ENCODE measurements around the gene MALRD1. TPM values are rescaled to one million over a fixed set of nuclear protein-coding genes. Genes with fewer than 3 reads are reported as not detected.

Gene MALRD1
- total RNA-seq, 2 experiments from 2014 or later: 0.36 to 0.56 TPM

- Mint-ChIP-seq H3K9me3 (peaks cover 5% of the 10 kb centered on the region), H3K27me3 (no peaks in the 10 kb centered on the region), H3K4me3 (no peak overlapping the region), H3K4me1 (no peaks in the 10 kb centered on the region), H3K27ac (no peak overlapping the region), H3K36me3 (no peaks in the 10 kb centered on the region)
- no peak for DNase-seq
These were observed 182.4 kb downstream of the MALRD1 start for GRCh38 chr10:19231034-19231433.

- Mint-ChIP-seq H3K4me1 (no peaks in the 10 kb centered on the region), H3K27ac (no peak overlapping the region), H3K36me3 (no peaks in the 10 kb centered on the region), H3K4me3 (no peak overlapping the region), H3K9me3 (peaks cover 3% of the 10 kb centered on the region), H3K27me3 (no peaks in the 10 kb centered on the region)
- no peak for DNase-seq
These were observed 197.5 kb downstream of the MALRD1 start for GRCh38 chr10:19245889-19246752.

- no peaks in the 10 kb centered on the region for H3K36me3 Mint-ChIP-seq
- H3K27ac Mint-ChIP-seq: no peak overlapping the region
- no peaks in the 10 kb centered on the region for H3K4me1 Mint-ChIP-seq
- H3K27me3 Mint-ChIP-seq: no peaks in the 10 kb centered on the region
- no peak for DNase-seq
- H3K9me3 Mint-ChIP-seq: no peaks in the 10 kb centered on the region
- H3K4me3 Mint-ChIP-seq: no peak overlapping the region
These were observed 199.2 kb downstream of the MALRD1 start for GRCh38 chr10:19247843-19248242.

DNA sequence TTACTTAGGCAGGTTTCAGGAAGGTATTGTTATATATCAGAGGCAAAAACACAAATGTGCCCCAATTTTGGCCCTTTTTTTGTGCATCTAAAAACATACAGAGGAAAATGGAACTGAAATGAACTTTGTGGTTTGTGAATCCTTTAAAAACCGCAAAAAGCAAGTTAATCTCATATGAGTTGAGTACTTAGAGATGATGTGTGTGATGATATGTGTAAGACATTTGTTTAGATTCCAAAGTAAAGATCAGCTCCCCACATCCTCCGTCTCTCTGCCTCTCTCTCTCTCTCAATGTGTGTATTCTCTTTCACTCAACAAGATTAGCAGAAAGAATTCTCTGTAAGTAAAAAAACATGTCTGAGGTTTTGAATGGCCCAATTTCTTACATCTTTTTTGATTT, 201.9 kb downstream of the MALRD1 start:
- no peaks in the 10 kb centered on the region for H3K27me3 Mint-ChIP-seq
- H3K4me1 Mint-ChIP-seq: no peaks in the 10 kb centered on the region
- no peak for DNase-seq
- no peak overlapping the region for H3K4me3 Mint-ChIP-seq
- no peak overlapping the region for H3K27ac Mint-ChIP-seq
- no peaks in the 10 kb centered on the region for H3K36me3 Mint-ChIP-seq
- H3K9me3 Mint-ChIP-seq: no peaks in the 10 kb centered on the region

DNA sequence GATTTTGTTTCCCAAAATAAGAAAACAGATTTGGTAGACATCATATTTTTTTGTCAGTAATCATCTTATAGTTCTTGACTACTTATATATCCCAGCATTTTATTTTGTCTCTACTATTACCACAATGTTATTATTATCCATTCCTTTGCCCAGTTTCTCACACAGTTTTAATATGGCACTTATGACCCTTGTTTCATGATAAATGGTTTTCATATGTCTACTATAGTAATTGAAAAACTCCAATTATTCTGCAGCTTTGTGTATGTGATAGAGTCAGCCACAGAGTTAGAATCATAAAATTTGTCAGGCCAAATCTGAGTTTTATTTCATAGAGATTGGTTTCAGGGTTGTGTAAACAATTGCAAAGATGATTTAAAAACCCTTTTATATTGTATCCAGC, 203.9 kb downstream of the MALRD1 start:
- no peak overlapping the region for H3K27ac Mint-ChIP-seq
- H3K9me3 Mint-ChIP-seq: no peaks in the 10 kb centered on the region
- DNase-seq: no peak
- no peaks in the 10 kb centered on the region for H3K4me1 Mint-ChIP-seq
- no peaks in the 10 kb centered on the region for H3K27me3 Mint-ChIP-seq
- H3K36me3 Mint-ChIP-seq: no peaks in the 10 kb centered on the region
- H3K4me3 Mint-ChIP-seq: no peak overlapping the region

GRCh38 chr10:19256331-19256730, 207.7 kb downstream of the MALRD1 start:
- no peak overlapping the region for H3K4me3 Mint-ChIP-seq

DNA sequence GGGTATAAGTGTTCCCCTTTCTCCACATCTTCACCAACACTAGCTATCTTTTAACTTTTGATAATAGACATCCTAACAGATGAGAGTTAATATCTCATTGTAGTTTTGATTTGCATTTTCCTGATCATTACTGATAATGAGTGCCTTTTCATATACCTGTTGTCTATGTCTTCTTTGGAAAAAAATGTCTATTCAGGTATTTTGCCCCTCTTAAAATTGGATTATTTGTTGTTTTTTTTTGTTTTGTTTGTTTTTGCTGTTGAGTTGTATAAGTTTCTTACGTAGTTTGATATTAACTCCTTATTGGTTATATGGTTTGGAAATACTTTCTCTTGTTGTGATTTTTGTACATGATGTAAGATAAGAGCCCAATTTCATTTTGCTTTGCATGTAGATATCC, 214.7 kb downstream of the MALRD1 start:
- Mint-ChIP-seq H3K27ac (no peak overlapping the region), H3K9me3 (peaks cover 9% of the 10 kb centered on the region), H3K27me3 (no peaks in the 10 kb centered on the region), H3K36me3 (no peaks in the 10 kb centered on the region), H3K4me1 (no peaks in the 10 kb centered on the region), H3K4me3 (no peak overlapping the region)
- DNase-seq: no peak

More at GRCh38 chr10:19256331-19256730, 207.7 kb downstream of the MALRD1 start:
- Mint-ChIP-seq H3K27me3 (no peaks in the 10 kb centered on the region), H3K4me1 (no peaks in the 10 kb centered on the region), H3K36me3 (no peaks in the 10 kb centered on the region), H3K9me3 (peaks cover 2% of the 10 kb centered on the region), H3K27ac (no peak overlapping the region)
- DNase-seq: no peak

- H3K27ac Mint-ChIP-seq: no peak overlapping the region
- H3K4me3 Mint-ChIP-seq: no peak overlapping the region
- no peaks in the 10 kb centered on the region for H3K27me3 Mint-ChIP-seq
- no peaks in the 10 kb centered on the region for H3K4me1 Mint-ChIP-seq
- peaks cover 3% of the 10 kb centered on the region for H3K9me3 Mint-ChIP-seq
- no peaks in the 10 kb centered on the region for H3K36me3 Mint-ChIP-seq
- no peak for DNase-seq
These were observed 234.7 kb downstream of the MALRD1 start for GRCh38 chr10:19283285-19283684.

- DNase-seq: no peak
- Mint-ChIP-seq H3K27me3 (no peaks in the 10 kb centered on the region), H3K4me1 (no peaks in the 10 kb centered on the region), H3K4me3 (no peak overlapping the region), H3K36me3 (no peaks in the 10 kb centered on the region), H3K9me3 (peaks cover 3% of the 10 kb centered on the region), H3K27ac (no peak overlapping the region)
These were observed 235.2 kb downstream of the MALRD1 start for GRCh38 chr10:19283786-19284185.

GRCh38 chr10:19290770-19291169, 242.2 kb downstream of the MALRD1 start:
- H3K4me3 Mint-ChIP-seq: no peak overlapping the region
- no peaks in the 10 kb centered on the region for H3K9me3 Mint-ChIP-seq
- DNase-seq: no peak
- no peaks in the 10 kb centered on the region for H3K36me3 Mint-ChIP-seq
- no peak overlapping the region for H3K27ac Mint-ChIP-seq
- no peaks in the 10 kb centered on the region for H3K27me3 Mint-ChIP-seq
- no peaks in the 10 kb centered on the region for H3K4me1 Mint-ChIP-seq

DNA sequence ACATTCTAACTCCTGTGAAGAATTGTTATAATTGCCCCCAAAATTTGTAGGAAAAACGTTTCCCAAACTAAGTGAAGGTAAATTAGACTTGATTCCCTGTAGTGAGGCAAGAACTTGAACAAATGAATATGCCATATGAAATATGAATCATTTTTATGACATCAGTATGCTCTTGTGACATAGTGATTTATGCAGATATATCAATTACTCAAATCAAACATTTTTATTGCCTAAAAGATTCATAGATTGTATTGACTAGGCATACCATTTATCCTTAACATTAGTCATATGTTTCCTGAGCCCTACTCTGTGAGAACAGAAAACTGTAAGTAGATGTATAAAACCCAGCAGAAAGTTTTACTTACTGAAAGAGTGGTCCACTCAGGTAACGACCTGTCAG, 245.6 kb downstream of the MALRD1 start:
- Mint-ChIP-seq H3K27me3 (no peaks in the 10 kb centered on the region), H3K36me3 (no peaks in the 10 kb centered on the region)

GRCh38 chr10:19299645-19300044, 251.0 kb downstream of the MALRD1 start:
- Mint-ChIP-seq H3K4me1 (no peaks in the 10 kb centered on the region), H3K27me3 (no peaks in the 10 kb centered on the region), H3K4me3 (no peak overlapping the region), H3K27ac (no peak overlapping the region), H3K36me3 (no peaks in the 10 kb centered on the region), H3K9me3 (peaks cover 2% of the 10 kb centered on the region)
- DNase-seq: no peak

More for the DNA sequence above, 245.6 kb downstream of the MALRD1 start:
- Mint-ChIP-seq H3K27ac (no peak overlapping the region), H3K4me1 (no peaks in the 10 kb centered on the region), H3K4me3 (no peak overlapping the region), H3K9me3 (no peaks in the 10 kb centered on the region)
- DNase-seq: no peak

- no peaks in the 10 kb centered on the region for H3K27me3 Mint-ChIP-seq
- no peaks in the 10 kb centered on the region for H3K36me3 Mint-ChIP-seq
- DNase-seq: no peak
- no peaks in the 10 kb centered on the region for H3K4me1 Mint-ChIP-seq
- peaks cover 2% of the 10 kb centered on the region for H3K9me3 Mint-ChIP-seq
- no peak overlapping the region for H3K4me3 Mint-ChIP-seq
- H3K27ac Mint-ChIP-seq: no peak overlapping the region
These were observed 253.5 kb downstream of the MALRD1 start for GRCh38 chr10:19302117-19302516.

GRCh38 chr10:19310066-19310465, 261.5 kb downstream of the MALRD1 start:
- Mint-ChIP-seq H3K4me3 (no peak overlapping the region), H3K27ac (no peak overlapping the region), H3K36me3 (no peaks in the 10 kb centered on the region), H3K4me1 (no peaks in the 10 kb centered on the region), H3K27me3 (no peaks in the 10 kb centered on the region), H3K9me3 (peaks cover 2% of the 10 kb centered on the region)
- DNase-seq: no peak

DNA sequence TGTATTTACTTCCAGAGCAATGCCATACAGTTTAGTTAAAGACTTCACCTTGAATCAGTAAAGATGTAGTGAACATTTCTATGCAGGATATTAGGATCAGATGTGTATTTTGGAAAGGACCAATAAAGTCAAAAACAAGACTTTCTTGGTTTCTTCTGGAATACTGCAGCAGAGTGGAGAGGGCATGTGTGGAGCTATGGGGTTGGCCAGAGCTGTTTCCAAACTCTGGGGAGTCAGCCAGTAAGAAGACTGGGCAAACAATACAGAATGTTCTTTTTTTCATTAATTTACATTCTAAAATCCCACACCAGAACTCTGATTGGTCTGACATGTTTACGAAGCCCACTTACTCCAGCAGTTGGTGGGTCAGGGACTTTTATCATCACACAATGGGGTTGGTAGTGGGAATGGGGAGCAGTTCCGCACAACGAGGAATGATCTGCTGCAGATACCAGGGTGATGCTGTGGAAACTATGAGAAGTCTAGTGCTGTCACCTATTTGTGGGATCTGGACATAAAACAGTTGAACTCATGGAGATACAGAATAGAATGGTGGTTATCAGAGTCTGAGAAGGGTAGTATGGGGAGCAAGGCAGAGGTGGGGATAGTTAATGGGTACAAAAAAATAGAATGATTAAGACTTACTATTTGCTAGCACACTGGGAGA, 267.7 kb downstream of the MALRD1 start:
- no peaks in the 10 kb centered on the region for H3K4me1 Mint-ChIP-seq
- no peaks in the 10 kb centered on the region for H3K9me3 Mint-ChIP-seq
- no peak for DNase-seq
- H3K27me3 Mint-ChIP-seq: no peaks in the 10 kb centered on the region
- H3K27ac Mint-ChIP-seq: no peak overlapping the region
- no peaks in the 10 kb centered on the region for H3K36me3 Mint-ChIP-seq
- no peak overlapping the region for H3K4me3 Mint-ChIP-seq

DNA sequence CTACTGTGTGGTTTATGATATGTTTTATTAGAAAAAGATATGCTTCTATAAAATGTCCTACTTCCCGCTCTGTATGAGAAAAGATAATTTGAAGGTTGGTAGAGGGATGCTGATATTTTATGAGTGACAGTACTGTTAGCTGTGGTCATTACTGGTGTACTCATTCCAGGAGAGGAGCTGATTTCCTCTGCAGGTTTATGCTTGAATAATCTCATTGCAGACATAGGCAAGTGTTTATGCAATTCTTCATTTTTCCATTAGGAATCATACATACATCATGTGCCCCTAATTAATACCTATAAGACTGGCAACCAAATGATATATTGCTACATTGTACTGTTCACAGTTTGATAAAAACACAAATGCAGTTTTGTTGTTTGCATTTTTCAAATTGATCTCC, 269.4 kb downstream of the MALRD1 start:
- no peaks in the 10 kb centered on the region for H3K27me3 Mint-ChIP-seq
- H3K4me3 Mint-ChIP-seq: no peak overlapping the region
- H3K36me3 Mint-ChIP-seq: no peaks in the 10 kb centered on the region
- H3K27ac Mint-ChIP-seq: no peak overlapping the region
- no peaks in the 10 kb centered on the region for H3K4me1 Mint-ChIP-seq
- no peak for DNase-seq
- H3K9me3 Mint-ChIP-seq: no peaks in the 10 kb centered on the region

Data from activated naive CD8-positive, alpha-beta T cell treated with anti-CD3 and anti-CD28 coated beads for 36 hours (primary cell).